Ishikawa (cell line): Measurements from ENCODE around the gene ZCCHC7.

Experiments used
- CEBPB ChIP-seq: IDR thresholded peaks from 2 replicates; pipeline ENCODE4 v1.6.1; 2012
- CREB1 ChIP-seq: IDR thresholded peaks from 2 replicates; pipeline ENCODE4 v1.6.1; 2012; ENCODE audit warnings: low read depth
- EGR1 ChIP-seq: IDR thresholded peaks from 2 replicates; pipeline ENCODE4 v1.6.1; 2012
- EP300 ChIP-seq: IDR thresholded peaks from 2 replicates; pipeline ENCODE4 v1.6.1; 2012; ENCODE audit warnings: borderline replicate concordance
- FOXM1 ChIP-seq: IDR thresholded peaks from 2 replicates; pipeline ENCODE4 v1.6.1; 2012; ENCODE audit warnings: low read depth, borderline replicate concordance
- NFIC ChIP-seq: IDR thresholded peaks from 2 replicates; pipeline ENCODE4 v1.6.1; 2012
- RAD21 ChIP-seq: IDR thresholded peaks from 2 replicates; pipeline ENCODE4 v1.6.1; 2012; ENCODE audit warnings: low read depth
- TAF1 ChIP-seq: IDR thresholded peaks from 2 replicates; pipeline ENCODE4 v1.6.1; 2012; ENCODE audit warnings: low read depth, mild to moderate bottlenecking
- TCF12 ChIP-seq: IDR thresholded peaks from 2 replicates; pipeline ENCODE4 v1.6.1; 2012; ENCODE audit warnings: low read depth
- TEAD4 ChIP-seq: IDR thresholded peaks from 2 replicates; pipeline ENCODE4 v1.6.1; 2012
- YY1 ChIP-seq: IDR thresholded peaks from 2 replicates; pipeline ENCODE4 v1.6.1; 2012; ENCODE audit warnings: low read depth
- ZBTB7A ChIP-seq: IDR thresholded peaks from 2 replicates; pipeline ENCODE4 v1.6.1; 2012; ENCODE audit warnings: low read depth
- TF ChIP-seq, protein P1 (sequence below): IDR thresholded peaks from 2 replicates; pipeline ENCODE4 v1.6.1; 2012; ENCODE audit warnings: low read depth, mild to moderate bottlenecking
- TF ChIP-seq, protein P2 (sequence below): IDR thresholded peaks from 2 replicates; pipeline ENCODE4 v1.6.1; 2012
- TF ChIP-seq, protein P3 (sequence below): IDR thresholded peaks from 2 replicates; pipeline ENCODE4 v1.6.1; 2012

ZCCHC7 gene

DNA sequence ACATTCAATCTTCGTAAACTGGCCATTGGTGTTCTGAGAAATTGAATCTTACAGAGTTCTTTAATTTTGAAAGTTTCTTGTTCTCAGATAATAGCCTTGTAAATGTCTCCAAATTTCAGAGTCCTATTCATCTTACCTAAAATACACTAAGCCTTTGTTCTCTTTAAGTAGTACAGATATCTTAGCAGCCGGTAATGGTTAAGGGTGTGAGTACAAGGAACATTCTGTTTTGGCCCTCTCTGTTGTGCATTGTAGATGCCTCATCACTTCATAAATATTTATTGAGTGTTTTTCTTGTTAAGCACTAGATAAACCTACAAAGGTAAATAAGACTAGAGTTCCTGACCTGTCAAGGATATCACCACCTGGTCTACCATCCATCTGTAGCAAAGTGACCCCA lies 35.2 kb downstream of the ZCCHC7 start:
- TF ChIP-seq FOXM1 (no peak), EGR1 (no peak)

DNA sequence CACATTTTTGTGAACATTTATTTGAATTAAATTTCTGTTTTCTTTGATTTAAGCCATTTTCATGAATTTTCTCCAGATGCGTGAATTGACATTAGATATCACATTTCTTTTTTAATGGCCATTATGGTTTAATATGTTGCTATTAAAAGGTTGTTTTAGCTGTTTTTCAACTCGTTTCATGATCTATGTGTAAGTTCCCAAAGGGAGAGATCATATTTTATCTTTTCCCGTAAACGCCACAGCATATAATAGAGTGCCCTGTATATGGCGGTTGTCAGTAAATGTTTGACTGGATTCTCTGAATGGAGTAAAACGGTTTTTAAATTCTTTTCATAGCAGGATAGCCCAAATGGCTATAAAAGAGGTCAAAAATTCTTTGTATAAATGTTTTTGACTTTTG lies 35.8 kb downstream of the ZCCHC7 start:
- no peak for TF ChIP-seq YY1
- TF ChIP-seq, protein P1, sequence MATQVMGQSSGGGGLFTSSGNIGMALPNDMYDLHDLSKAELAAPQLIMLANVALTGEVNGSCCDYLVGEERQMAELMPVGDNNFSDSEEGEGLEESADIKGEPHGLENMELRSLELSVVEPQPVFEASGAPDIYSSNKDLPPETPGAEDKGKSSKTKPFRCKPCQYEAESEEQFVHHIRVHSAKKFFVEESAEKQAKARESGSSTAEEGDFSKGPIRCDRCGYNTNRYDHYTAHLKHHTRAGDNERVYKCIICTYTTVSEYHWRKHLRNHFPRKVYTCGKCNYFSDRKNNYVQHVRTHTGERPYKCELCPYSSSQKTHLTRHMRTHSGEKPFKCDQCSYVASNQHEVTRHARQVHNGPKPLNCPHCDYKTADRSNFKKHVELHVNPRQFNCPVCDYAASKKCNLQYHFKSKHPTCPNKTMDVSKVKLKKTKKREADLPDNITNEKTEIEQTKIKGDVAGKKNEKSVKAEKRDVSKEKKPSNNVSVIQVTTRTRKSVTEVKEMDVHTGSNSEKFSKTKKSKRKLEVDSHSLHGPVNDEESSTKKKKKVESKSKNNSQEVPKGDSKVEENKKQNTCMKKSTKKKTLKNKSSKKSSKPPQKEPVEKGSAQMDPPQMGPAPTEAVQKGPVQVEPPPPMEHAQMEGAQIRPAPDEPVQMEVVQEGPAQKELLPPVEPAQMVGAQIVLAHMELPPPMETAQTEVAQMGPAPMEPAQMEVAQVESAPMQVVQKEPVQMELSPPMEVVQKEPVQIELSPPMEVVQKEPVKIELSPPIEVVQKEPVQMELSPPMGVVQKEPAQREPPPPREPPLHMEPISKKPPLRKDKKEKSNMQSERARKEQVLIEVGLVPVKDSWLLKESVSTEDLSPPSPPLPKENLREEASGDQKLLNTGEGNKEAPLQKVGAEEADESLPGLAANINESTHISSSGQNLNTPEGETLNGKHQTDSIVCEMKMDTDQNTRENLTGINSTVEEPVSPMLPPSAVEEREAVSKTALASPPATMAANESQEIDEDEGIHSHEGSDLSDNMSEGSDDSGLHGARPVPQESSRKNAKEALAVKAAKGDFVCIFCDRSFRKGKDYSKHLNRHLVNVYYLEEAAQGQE = no peak
- TF ChIP-seq, protein P2, sequence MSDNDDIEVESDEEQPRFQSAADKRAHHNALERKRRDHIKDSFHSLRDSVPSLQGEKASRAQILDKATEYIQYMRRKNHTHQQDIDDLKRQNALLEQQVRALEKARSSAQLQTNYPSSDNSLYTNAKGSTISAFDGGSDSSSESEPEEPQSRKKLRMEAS = no peak
- TF ChIP-seq ZBTB7A = no peak
- no peak for TF ChIP-seq TEAD4
- TF ChIP-seq EGR1 = no peak
- TF ChIP-seq CREB1 = no peak

DNA sequence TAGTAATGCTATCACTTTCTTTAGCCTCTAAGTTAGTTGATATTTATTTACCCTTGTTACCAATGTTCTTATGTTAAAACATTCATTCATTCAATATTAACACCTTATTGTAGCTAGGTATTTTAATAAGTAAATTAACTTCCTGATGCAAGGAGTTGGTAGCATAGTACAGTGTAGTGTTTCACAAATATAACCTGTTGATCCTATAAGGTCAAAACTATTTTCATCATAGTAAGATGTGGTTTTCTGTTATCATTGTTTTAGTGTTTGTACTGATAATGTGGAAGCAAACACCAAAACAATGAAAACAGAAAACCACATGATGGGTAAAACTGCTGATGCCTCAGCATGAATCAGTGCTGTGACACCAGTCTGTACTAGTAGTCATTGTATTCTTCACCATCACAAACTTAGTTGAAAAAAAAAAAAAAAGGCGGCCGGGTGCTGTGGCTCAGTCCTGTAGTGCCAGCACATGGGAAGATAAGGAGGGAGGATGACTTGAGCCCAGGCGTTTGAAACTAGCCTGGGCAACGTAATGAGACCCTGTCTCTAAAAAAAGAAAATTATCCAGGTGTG lies 36.5 kb downstream of the ZCCHC7 start:
- TF ChIP-seq FOXM1 = no peak
- no peak for TF ChIP-seq CEBPB
- TF ChIP-seq TEAD4 = no peak
- no peak for TF ChIP-seq ZBTB7A
- TF ChIP-seq, protein P3, sequence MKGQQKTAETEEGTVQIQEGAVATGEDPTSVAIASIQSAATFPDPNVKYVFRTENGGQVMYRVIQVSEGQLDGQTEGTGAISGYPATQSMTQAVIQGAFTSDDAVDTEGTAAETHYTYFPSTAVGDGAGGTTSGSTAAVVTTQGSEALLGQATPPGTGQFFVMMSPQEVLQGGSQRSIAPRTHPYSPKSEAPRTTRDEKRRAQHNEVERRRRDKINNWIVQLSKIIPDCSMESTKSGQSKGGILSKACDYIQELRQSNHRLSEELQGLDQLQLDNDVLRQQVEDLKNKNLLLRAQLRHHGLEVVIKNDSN = no peak
- TF ChIP-seq NFIC = no peak
- TF ChIP-seq, protein P1 = no peak
- TF ChIP-seq CREB1 = no peak
- no peak for TF ChIP-seq YY1
- no peak for TF ChIP-seq TAF1
- TF ChIP-seq EGR1 = no peak
- no peak for TF ChIP-seq TCF12
- TF ChIP-seq EP300 = no peak
- TF ChIP-seq, protein P2 = no peak
- TF ChIP-seq RAD21 = no peak

DNA sequence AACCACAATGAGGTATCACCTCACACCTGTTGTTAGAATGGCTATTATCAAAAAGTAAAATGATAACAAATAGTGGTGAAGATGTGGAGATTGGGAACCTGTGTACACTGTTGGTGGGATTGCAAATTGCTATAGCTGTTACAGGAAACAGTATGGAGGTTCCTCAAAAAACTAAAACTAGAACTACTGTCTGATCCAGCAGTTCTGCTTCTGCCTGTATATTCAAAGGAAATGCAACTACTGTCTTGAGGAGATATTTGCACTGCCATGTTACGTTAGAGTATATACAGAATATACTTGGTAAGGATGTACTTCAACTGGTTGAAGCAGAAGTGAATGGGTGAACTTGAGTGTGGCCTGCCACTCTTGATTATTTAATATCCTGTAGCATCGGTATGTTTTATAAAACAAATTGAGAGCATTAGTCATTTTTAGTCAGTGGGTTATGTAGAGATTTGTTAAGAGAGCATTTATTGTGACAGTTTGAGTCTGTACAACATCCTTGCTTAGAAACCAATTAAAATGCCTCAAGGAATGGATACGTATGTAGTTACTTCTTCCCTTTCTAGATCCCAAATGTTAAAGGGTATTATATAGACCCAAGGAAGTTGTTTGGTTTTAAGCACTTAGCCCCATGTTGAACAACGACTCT lies 37.5 kb downstream of the ZCCHC7 start:
- TF ChIP-seq CEBPB (no peak), RAD21 (no peak), YY1 (no peak), EGR1 (no peak), CREB1 (no peak), FOXM1 (no peak), TEAD4 (no peak), TAF1 (no peak), NFIC (no peak), EP300 (no peak), ZBTB7A (no peak), TCF12 (no peak)
- TF ChIP-seq, protein P3 = no peak
- TF ChIP-seq, protein P2 = no peak
- TF ChIP-seq, protein P1 = no peak

DNA sequence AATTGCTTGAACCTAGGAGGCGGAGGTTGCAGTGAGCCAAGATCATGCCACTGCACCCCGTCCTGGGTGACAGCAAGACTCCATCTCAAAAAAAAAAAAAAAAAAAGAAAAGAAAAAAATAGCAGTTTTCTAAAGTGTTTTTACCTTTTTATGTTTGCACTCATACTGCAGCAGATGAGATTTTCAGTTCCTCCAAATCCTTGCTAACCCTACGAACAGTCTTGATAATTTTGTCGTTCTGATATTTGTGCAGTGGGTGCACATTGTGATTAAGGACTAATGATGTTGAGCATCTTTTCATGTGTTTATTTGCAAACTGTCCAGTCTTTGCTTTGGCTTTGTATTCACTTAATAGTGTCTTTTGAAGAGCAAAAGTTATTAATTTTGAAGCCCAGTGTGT lies 42.9 kb downstream of the ZCCHC7 start:
- no peak for TF ChIP-seq RAD21
- no peak for TF ChIP-seq EP300
- no peak for TF ChIP-seq TAF1
- TF ChIP-seq EGR1 = no peak
- TF ChIP-seq CEBPB = no peak
- TF ChIP-seq, protein P2 = no peak
- TF ChIP-seq, protein P1 = no peak
- no peak for TF ChIP-seq TEAD4
- TF ChIP-seq FOXM1 = no peak
